HepG2 (cell line): Measurements from ENCODE around the gene TP53AIP1. TPM values are rescaled to one million over a fixed set of nuclear protein-coding genes. Genes with fewer than 3 reads are reported as not detected.

Experiments used
- ATAC-seq: fragments of 200-7000 bp; cut with Tn5 transposase; 3 replicates; pipeline ENCODE4 v1.9.1; 2020; ENCODE audit warnings: mild to moderate bottlenecking, moderate library complexity
- BruUV-seq: library from RNA; stranded (reverse); fragments of 400-500 nt; replicated peaks from 2 replicates; lab custom pipeline; 2021; lab: Mats Ljungman, UMichigan
- CTCF ChIA-PET: fragments of 300-600 bp; formaldehyde crosslinking; extraction: SDS; loops from one replicate; lab custom pipeline; 2021; ENCODE audit warnings: low total read pairs, inconsistent platforms, low intra/inter-chr PET ratio; lab: Yijun Ruan, JAX
- POLR2A ChIA-PET: fragments of 350-600 bp; sonication (Branson Sonifier 250); formaldehyde crosslinking; loops from one replicate; lab custom pipeline; 2020; ENCODE audit warnings: antibody characterized with exemption, inconsistent platforms; lab: Yijun Ruan, JAX
- DNase-seq: peaks from one replicate; pipeline ENCODE4 v3.0.0-alpha.2; 2015; ENCODE audit warnings: low spot score
- FAIRE-seq: peaks from 3 replicates; lab custom pipeline; 2011; peaks lifted over from hg19 to GRCh38; lab: Jason Lieb, UNC
- H2AFZ ChIP-seq: one replicate; pipeline ENCODE4 v1.6.1; 2011; ENCODE audit warnings: low read length, inconsistent platforms
- H3K27ac ChIP-seq: fragments of 300-600 bp; 3 replicates; pipeline ENCODE4 v1.8.0; 2011; ENCODE audit warnings: mixed run types, mild to moderate bottlenecking, mixed read lengths, low read length, inconsistent platforms; ENCODE audit not compliant: insufficient read depth; ENCODE audit errors: extremely low read length
- H3K27me3 ChIP-seq, 2 experiments: fragments of 200-600 bp in 1 of 2; 2 replicates in 1 of 2; 3 replicates in 1 of 2; pipeline versions ENCODE4 v1.6.0 to v1.8.0; 2011; ENCODE audit warnings: low read length in 2 of 2, mild to moderate bottlenecking in 2 of 2, moderate library complexity in 2 of 2, inconsistent platforms in 1 of 2; ENCODE audit not compliant: insufficient read depth in 2 of 2, control insufficient read depth in 1 of 2
- H3K36me3 ChIP-seq, 2 experiments: fragments of 200-600 bp in 1 of 2; replicated peaks in 1 of 2; 2 replicates in 1 of 2; 3 replicates in 1 of 2; pipeline versions ENCODE4 v1.5.1 to v1.8.0; 2011; ENCODE audit warnings: low read length in 2 of 2, inconsistent platforms in 1 of 2; ENCODE audit not compliant: insufficient read depth in 2 of 2, control insufficient read depth in 1 of 2
- H3K4me1 ChIP-seq: 2 replicates; pipeline ENCODE4 v1.5.1; 2012; ENCODE audit warnings: low read length, inconsistent platforms; ENCODE audit not compliant: insufficient read depth
- H3K4me2 ChIP-seq: 2 replicates; pipeline ENCODE4 v1.6.0; 2011; ENCODE audit warnings: low read depth, low read length, inconsistent platforms
- H3K4me3 ChIP-seq, 3 experiments: fragments of 200-600 bp in 1 of 3; sonication (generic), shearing (Covaris generic) in 1 of 3; replicated peaks in 1 of 3; 2 replicates each; pipeline ENCODE4 v1.5.1; 2011 to 2016; ENCODE audit warnings: low read length in 3 of 3, inconsistent platforms in 2 of 3, low read depth in 2 of 3, mild to moderate bottlenecking in 2 of 3, control low read depth in 1 of 3, mixed read lengths in 1 of 3; ENCODE audit not compliant: insufficient read depth in 1 of 3
- H3K79me2 ChIP-seq: one replicate; pipeline ENCODE4 v1.6.1; 2011; ENCODE audit warnings: low read length, inconsistent platforms; ENCODE audit not compliant: insufficient read depth
- H3K9ac ChIP-seq: 2 replicates; pipeline ENCODE4 v1.6.0; 2011; ENCODE audit warnings: mild to moderate bottlenecking, low read depth, low read length, inconsistent platforms; ENCODE audit not compliant: insufficient read depth
- H3K9me3 ChIP-seq: 2 replicates; pipeline ENCODE4 v1.5.1; 2012; ENCODE audit warnings: mild to moderate bottlenecking, low read length
- H4K20me1 ChIP-seq: 2 replicates; pipeline ENCODE4 v1.6.0; 2011; ENCODE audit warnings: inconsistent platforms, mild to moderate bottlenecking, low read length, moderate library complexity; ENCODE audit not compliant: insufficient read depth
- BCL6 ChIP-seq: IDR thresholded peaks from 2 replicates; pipeline ENCODE4 v1.6.1; 2016; ENCODE audit warnings: missing genetic modification reagents, missing compliant biosample characterization
- FOXK1 ChIP-seq: sonication (generic); formaldehyde crosslinking; IDR thresholded peaks from 2 replicates; pipeline ENCODE4 v1.4.0; 2020; ENCODE audit warnings: low read depth, missing genetic modification reagents, borderline replicate concordance
- GPN1 ChIP-seq: sonication (generic); formaldehyde crosslinking; IDR thresholded peaks from 2 replicates; pipeline ENCODE4 v1.5.1; 2020; ENCODE audit warnings: missing genetic modification reagents, borderline replicate concordance
- PHF20 ChIP-seq: sonication (generic); formaldehyde crosslinking; IDR thresholded peaks from 2 replicates; pipeline ENCODE4 v1.5.0; 2020; ENCODE audit warnings: mild to moderate bottlenecking, missing genetic modification reagents
- XRCC5 ChIP-seq: fragments of 200-400 bp; formaldehyde crosslinking; optimal IDR thresholded peaks from 2 replicates; pipeline ENCODE3; 2017; ENCODE audit warnings: mild to moderate bottlenecking, low read length
- ZNF367 ChIP-seq: sonication (generic); formaldehyde crosslinking; IDR thresholded peaks from 2 replicates; pipeline ENCODE4 v1.4.0; 2020; ENCODE audit warnings: missing genetic modification reagents, borderline replicate concordance
- WGBS: methylation state at CpG from one replicate; pipeline ENCODE4 v1.1.6; 2017; ENCODE audit warnings: low lambda C conversion rate; 5-methylcytosine and 5-hydroxymethylcytosine counted together
- in situ Hi-C: cut with HindIII; loops from 2 replicates; pipeline ENCODE4 v1.10.0; 2017; ENCODE audit warnings: low pct_unique_long_range_greater_than_20kb; ENCODE audit not compliant: extremely low pct_ligation_motif_present
- intact Hi-C: fragments of 100-400 bp; cut with micrococcal nuclease; formaldehyde crosslinking; loops from one replicate; pipeline ENCODE4 v1.10.0; 2022; ENCODE audit not compliant: unreplicated experiment
- polyA plus RNA-seq, 8 experiments: library from polyadenylated mRNA; depleted of rRNA in 3 of 8; stranded (reverse) in 7 of 8; unstranded in 1 of 8; fragments of >200 nt; fragmentation: Illumina TruSeq in 4 of 8; extraction: Trizol in 4 of 8; gene quantifications; 2 replicates each; pipeline versions ENCODE4 v1.2.1 to v1.2.3, GENCODE V29; 2011 to 2016; ENCODE audit warnings: low read depth in 4 of 8, missing spikeins in 1 of 8, mixed read lengths in 1 of 8; ENCODE audit not compliant: insufficient read depth in 1 of 8
- total RNA-seq, 5 experiments: library from RNA; depleted of rRNA; stranded (reverse); fragments of >200 nt; fragmentation: Illumina TruSeq; extraction: Trizol; gene quantifications; 2 replicates each; pipeline ENCODE4 v1.2.3, GENCODE V29; 2016; ENCODE audit warnings: low read depth in 1 of 5

TP53AIP1 gene
- total and polyA plus RNA-seq, 2 of the 13 experiments (the other 11 are each of a cell fraction or from before 2014, with no cell fraction given) = 0.11 TPM; not detected in 1

- no peak for TF ChIP-seq ZNF367 (CRISPR knock-in tag)
- TF ChIP-seq FOXK1 = no peak
- no peak for TF ChIP-seq GPN1
- no peak for TF ChIP-seq BCL6
- no peak for TF ChIP-seq XRCC5
- TF ChIP-seq, all 625 proteins: peak for 0
- H3K36me3 ChIP-seq = no peaks in the 10 kb centered on the region
- no peaks in the 10 kb centered on the region for H4K20me1 ChIP-seq
- ATAC-seq (no peak), FAIRE-seq (no peak), DNase-seq (no peak)
- no peaks in the 10 kb centered on the region for H3K4me1 ChIP-seq
- H3K27ac ChIP-seq = no peak overlapping the region
- CTCF ChIA-PET = no interaction called here
- H3K9me3 ChIP-seq = no peaks in the 10 kb centered on the region
- POLR2A ChIA-PET = no interaction called here
- H3K79me2 ChIP-seq = no peaks in the 10 kb centered on the region
- intact Hi-C loops (no loop called here), in situ Hi-C loops (no loop called here)
- no peak overlapping the region for H3K4me3 ChIP-seq
- no peak overlapping the region for H3K9ac ChIP-seq
- H3K4me2 ChIP-seq = no peak overlapping the region
- WGBS = 47% methylated on average over 17 of the region's 17 CpGs
- H2AFZ ChIP-seq = no peak overlapping the region
- BruUV-seq = no TSS peak
- H3K27me3 ChIP-seq = peaks cover 1 to 40% of the 10 kb centered on the region in 2 experiments
Observed at GRCh38 chr11:128926437-128927107, 16.1 kb downstream of the TP53AIP1 start.

- H3K27ac ChIP-seq = no peak overlapping the region
- DNase-seq = no peak
- no peaks in the 10 kb centered on the region for H3K36me3 ChIP-seq
- ChIA-PET POLR2A (no interaction called here), CTCF (no interaction called here)
- ATAC-seq = no peak
- no peak overlapping the region for H3K4me3 ChIP-seq
- in situ Hi-C loops = no loop called here
- H3K9me3 ChIP-seq = no peaks in the 10 kb centered on the region
- H3K9ac ChIP-seq = no peak overlapping the region
- H3K27me3 ChIP-seq = peaks cover 1 to 44% of the 10 kb centered on the region in 2 experiments
- H2AFZ ChIP-seq = no peak overlapping the region
- WGBS = 5% methylated on average over 3 of the region's 3 CpGs
- FAIRE-seq = no peak
- no TSS peak for BruUV-seq
- H3K79me2 ChIP-seq = no peaks in the 10 kb centered on the region
- no peaks in the 10 kb centered on the region for H4K20me1 ChIP-seq
- H3K4me2 ChIP-seq = no peak overlapping the region
- intact Hi-C loops = no loop called here
- TF ChIP-seq PHF20 (CRISPR knock-in tag) = no peak
- H3K4me1 ChIP-seq = no peaks in the 10 kb centered on the region
Observed at GRCh38 chr11:128926000-128926399, 16.7 kb downstream of the TP53AIP1 start.
